GM11168 (cell line): ENCODE data around the gene PNPO.
"Not testable (repeated sequence)": the region's sequence is repeated elsewhere in the genome, so short reads cannot be mapped to it uniquely, and the experiment has no call there.

ENCODE experiments used
- in situ Hi-C: fragments of 300-500 bp; cut with MboI; formaldehyde crosslinking; loops from one replicate; pipeline ENCODE4 v1.12.0; 2022; ENCODE audit warnings: low sequenced_read_pairs; ENCODE audit not compliant: unreplicated experiment

The PNPO gene

GRCh38 chr17:47969930-47970724, 28.8 kb downstream of the PNPO start:
- in situ Hi-C loops: no loop called here

DNA sequence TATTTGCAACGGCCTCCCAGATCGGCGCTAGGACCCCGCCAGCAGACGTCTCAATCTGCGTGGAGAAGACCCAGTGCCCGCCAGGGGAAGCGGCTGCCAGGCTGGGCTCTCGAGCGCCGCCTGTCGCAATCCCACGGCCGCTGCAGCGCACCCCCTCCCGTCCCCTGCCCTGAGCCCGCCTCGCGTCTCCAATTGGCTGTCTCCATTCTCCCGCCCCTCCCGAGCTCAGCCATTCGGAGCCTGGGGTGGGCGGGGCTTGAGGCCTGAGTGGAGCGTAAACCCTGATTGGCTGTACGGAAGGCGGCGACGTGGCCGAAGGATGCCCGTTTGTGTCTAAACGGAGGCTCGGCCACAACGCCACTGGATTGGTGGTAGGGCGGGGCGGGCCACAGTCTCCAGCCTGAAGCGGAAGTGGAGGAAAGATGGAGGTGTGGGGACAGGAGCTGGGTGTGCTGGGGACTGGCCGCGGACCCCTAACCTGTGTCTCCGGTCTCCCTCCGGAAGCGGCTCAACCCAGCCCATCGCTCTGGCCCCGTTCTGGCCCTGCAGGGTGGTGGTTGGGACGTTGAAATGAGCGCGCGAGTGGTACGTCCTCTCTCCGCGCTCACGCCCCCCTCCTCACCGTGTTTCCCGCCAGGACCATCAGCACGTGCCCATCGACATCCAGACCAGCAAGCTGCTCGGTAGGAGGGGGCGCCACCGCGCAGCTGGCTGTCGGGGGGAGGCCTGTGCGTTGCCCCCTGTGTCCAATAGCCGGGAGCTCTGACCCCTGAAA, 29.5 kb downstream of the PNPO start, which contains the start of gene CDK5RAP3:
Gene CDK5RAP3 (plus strand): TSS at position 389 of the 775 bp plus-strand sequence. CDS start 34 bp downstream, at position 423.
- in situ Hi-C loops: no loop called here

DNA sequence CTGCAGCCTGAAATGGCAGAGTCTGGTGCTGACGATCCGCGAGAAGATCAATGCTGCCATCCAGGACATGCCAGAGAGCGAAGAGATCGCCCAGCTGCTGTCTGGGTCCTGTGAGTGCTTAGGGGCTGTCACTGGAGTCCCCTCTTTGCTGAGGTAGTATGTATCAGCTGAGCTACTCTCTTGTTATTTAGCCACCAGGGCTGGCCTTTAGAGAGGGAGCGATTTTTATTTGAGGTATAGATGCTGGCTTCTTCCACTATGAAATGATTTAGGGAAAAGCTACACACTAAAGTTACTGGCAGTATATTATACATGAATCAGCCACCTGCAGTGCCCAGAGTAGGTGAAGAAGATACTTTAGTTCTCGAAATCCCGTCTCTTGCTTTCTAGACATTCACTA, 32.2 kb downstream of the PNPO start:
- in situ Hi-C loops: no loop called here

DNA sequence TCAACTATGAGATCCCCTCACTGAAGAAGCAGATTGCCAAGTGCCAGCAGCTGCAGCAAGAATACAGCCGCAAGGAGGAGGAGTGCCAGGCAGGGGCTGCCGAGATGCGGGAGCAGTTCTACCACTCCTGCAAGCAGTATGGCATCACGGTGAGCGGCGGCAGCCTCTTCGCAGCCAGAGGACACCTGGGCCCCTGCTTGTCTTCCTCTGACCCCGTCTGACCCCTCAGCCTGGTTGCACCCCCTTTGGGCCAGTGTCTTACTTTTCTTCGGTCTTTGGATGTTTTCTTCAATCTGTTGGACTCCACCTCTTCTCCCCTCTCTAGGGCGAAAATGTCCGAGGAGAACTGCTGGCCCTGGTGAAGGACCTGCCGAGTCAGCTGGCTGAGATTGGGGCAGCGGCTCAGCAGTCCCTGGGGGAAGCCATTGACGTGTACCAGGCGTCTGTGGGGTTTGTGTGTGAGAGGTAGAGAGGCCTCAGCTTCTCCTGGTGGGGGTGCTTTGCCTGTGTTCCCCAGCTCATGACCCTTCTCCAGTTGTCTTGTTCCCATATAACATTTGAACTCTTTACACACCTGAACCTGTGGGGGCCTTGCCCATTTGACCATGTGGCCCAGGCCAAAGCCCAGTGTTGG, 33.9 kb downstream of the PNPO start:
- in situ Hi-C loops: loop anchor here (5.0 kb wide), 1 partner anchor 37 kb away; no protein-coding TSS in a partner anchor

DNA sequence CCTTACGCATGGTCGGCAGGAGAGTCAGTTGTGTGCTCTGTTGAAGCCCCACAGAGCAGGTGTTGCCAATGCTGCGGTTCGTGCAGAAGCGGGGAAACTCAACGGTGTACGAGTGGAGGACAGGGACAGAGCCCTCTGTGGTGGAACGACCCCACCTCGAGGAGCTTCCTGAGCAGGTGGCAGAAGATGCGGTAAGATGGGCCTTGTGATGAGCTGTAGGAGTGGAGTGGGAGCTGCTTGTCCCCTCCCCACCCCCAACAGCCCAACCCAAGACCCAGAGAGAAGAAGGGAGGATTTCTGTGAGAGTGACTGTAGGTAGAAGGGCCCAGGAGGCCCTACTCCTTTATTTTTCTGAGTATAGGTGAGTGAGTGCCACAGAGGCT, 34.4 kb downstream of the PNPO start:
- in situ Hi-C loops: loop anchor here (5.0 kb wide), 1 partner anchor 36 kb away; no protein-coding TSS in a partner anchor

DNA sequence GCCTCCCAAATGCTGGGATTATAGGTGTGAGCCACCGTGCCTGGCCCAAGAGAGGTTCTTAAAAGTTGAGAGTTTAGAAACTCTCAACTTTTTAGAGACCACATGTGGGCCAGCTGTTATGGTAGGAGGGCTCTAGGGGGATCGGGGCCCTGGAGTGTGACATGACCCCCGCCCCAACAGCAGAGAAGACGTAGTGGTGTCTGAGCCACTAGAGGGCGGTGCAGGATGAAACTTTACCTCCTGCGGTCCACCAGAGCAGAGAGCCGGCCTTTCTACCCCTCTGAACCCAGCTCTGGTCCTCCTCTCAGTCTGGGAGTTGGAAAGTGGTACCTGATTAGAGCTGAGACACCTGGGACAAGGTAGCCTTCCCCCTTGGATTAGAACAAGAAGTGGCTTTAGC, 37.0 kb downstream of the PNPO start:
- in situ Hi-C loops: loop anchor here (5.0 kb wide), 1 partner anchor 34 kb away; no protein-coding TSS in a partner anchor

DNA sequence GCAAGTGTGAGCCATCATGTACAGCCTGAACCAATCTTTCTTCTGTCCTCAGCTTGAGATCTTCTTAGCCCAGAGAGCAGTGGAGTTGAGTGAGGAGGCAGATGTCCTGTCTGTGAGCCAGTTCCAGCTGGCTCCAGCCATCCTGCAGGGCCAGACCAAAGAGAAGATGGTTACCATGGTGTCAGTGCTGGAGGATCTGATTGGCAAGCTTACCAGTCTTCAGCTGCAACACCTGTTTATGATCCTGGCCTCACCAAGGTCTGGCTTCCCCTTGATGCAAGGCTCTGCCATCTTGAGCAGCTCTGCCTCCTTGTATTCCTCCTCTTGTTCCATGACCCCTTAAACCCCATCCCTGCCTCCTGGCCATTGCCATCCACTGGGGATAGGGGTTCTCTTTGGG, 39.2 kb downstream of the PNPO start:
- in situ Hi-C loops: no loop called here

DNA sequence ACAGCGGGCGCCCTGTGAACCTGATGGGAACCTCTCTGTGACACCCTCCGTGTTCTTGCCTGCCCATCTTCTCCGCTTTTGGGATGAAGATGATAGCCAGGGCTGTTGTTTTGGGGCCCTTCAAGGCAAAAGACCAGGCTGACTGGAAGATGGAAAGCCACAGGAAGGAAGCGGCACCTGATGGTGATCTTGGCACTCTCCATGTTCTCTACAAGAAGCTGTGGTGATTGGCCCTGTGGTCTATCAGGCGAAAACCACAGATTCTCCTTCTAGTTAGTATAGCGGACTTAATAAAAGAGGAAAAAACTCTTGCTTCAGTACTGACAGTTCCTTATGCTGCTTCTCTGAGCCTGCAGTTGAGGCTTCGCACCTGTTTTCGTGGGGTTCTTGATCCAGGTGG, 40.1 kb downstream of the PNPO start:
- in situ Hi-C loops: no loop called here

DNA sequence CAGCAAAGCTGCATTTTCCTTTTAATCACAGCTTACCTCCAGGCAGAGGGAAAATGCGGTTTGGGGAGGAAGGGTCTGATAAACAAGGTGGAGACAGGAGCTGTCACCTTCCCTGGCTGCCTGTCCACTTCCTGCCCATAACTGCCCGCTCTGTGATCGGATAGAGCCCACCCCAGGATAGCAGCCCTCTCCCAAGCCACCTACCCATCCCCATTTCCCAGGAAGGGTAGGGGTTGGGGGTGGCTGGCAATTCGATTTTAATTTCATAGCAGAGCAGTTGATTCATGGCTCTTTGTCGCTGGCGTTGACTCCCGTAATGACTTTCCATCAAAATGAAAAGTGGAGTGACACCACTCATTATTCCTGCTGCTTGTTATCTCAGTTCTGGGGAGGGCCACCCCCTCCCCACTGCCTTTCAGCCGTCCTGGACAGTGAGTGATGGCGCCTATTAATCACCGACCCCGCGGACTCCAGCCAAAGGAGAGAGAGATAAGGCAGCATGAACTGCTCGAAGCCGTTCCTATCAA, 40.8 kb downstream of the PNPO start:
- in situ Hi-C loops: no loop called here

- in situ Hi-C loops: no loop called here
Measured at GRCh38 chr17:47982645-47983390, 41.4 kb downstream of the PNPO start.

- in situ Hi-C loops: no loop called here
Measured at GRCh38 chr17:47983492-47984223, 42.3 kb downstream of the PNPO start.

GRCh38 chr17:47986520-47986919, 45.1 kb downstream of the PNPO start:
- in situ Hi-C loops: no loop called here

GRCh38 chr17:47987240-47987835, 46.0 kb downstream of the PNPO start:
- in situ Hi-C loops: no loop called here

GRCh38 chr17:47988445-47988844, 47.1 kb downstream of the PNPO start:
- in situ Hi-C loops: not testable (repeated sequence)

- in situ Hi-C loops: no loop called here
Measured at GRCh38 chr17:47989159-47989558, 47.8 kb downstream of the PNPO start.

GRCh38 chr17:47989700-47990099, 48.3 kb downstream of the PNPO start:
- in situ Hi-C loops: no loop called here

GRCh38 chr17:47990962-47991731, 49.8 kb downstream of the PNPO start:
- in situ Hi-C loops: no loop called here

- in situ Hi-C loops: no loop called here
Measured at GRCh38 chr17:47992216-47992615, 50.8 kb downstream of the PNPO start.
